Suppressor macrophage treated with lipopolysaccharide for 1 hour (primary cell): ENCODE data around the gene ZNF672.
"Not testable (repeated sequence)": the region's sequence is repeated elsewhere in the genome, so short reads cannot be mapped to it uniquely, and the experiment has no call there.

Experiments
- DNase-seq, 3 donors: peaks; one replicate each; pipeline ENCODE4 v3.0.0-alpha.2; 2020 to 2022

ZNF672 gene

DNA sequence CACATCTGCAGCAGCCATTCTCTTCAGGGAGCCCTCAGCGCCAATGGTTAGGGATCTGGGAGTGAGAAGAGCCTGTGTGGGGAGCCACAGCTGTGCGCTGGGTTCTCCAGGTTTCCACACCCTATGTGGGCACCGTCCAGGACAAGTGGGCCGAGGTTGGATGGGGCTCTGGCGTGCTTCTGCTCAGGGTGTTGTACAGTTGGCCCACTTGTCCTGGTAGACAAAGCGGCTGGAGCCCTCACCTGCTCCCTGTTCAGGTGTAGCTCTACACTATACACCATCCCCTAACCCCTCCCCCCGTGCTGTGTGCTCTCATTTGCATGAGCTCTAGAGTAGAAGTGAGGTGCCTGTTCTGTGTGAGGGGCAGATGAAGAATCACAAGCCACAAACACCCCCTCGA lies 24.5 kb upstream of the ZNF672 start:
- no peak for DNase-seq

DNA sequence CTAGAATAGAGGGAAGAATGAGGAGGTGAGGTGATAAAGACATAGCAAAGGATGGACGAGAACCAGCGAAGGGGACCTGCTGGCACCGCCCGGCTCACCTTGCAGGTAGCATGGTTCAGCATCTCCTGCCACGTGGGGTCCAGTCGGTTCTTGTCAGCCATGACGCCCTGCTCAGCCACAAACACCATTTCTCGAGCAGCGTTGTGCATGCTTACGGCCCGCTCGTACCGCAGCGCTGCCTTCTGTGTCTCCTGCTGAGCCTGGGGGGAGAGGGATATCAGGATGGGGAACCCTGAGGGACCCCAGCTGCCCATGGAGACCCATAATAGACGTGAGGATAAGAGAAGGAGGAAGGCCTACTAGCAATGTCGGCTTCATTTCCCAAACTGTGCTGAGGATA lies 23.7 kb upstream of the ZNF672 start:
- DNase-seq: no peak

DNA sequence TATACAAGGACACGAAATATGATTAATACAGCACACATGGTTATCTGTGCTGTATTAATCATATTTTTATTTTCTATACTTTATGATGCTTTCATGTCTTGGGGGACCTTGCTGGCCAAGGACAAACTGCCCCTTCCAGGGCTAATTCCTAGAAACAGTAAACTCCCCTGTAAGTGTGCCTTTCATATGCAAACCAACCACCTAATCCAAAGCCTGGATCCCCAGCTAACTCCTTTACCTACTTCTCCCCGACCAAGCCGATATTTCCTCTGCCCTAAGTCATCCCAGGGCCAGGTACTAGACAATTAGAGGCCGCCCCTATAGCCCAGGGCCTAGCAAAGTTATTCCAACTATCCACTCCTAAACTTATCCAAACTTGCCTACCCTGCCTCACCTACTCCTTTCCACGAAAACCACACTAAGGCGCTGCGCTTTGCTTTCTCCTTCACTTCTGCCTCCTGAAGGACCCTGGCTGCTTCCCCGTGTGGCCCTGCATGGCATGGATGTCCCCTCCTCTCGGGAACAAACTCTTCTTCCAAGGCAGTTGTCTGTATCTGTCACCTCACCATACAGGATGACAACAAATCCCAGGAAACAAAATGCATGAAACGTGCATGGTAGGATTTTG lies 22.5 kb upstream of the ZNF672 start:
- no peak for DNase-seq

DNA sequence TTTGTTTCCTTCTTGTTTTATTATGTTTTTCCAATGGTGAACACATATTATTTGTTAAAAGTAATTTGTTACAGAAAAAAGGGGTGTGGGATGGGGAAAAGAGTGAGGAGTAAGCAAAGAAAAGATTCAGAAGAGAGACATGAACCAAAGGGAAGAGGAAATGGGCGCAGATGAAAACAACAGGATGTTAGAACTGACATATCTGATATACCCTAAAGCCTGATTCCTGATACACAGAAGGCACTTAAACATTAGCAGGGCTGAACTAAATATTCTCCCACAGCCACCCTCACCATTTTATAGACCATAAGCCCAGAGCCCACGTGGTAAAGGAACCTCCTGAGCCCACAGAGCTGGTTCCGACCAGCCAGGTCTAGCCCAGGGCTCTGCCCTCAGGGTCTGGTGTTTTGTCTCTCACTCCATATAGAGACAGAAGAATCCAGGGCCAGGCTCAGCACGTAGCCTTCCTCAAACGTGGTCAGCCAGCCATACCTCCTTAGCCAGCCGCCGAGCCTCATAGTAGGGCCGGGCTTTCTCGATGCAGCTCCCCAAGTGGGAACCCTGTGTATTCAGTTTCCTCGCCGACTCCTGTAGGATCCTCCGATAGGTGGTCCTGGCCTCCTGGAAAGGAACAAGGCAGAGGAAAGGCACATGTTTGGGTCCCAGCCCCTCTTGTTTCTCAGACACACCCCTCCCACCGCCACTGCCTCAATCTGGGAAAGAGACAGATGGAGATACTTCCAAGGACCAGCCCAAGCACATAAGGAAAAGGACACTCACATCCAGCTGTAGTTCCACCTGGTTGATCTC lies 21.8 kb upstream of the ZNF672 start:
- no peak for DNase-seq

DNA sequence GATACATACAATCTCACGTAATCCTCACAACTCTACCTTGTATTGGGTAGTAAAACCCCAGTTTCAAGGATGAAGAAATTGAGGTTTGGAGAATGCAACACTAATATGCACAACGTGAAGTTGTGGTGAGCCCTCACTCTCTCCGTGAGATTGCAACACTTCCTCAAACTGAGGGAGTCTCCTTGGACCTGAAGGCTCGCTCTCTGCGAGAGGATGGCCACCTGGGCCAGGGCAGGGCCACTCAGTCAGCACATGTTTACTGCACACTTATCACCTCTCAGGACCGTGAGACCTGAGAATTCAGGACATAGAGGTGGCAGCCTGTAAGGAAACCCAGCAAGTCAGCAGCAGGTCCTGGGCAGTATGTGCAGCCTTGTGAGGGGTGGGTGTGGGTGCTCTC lies 21.0 kb upstream of the ZNF672 start:
- peak; percentile 51 to 56 (median 52) for DNase-seq

DNA sequence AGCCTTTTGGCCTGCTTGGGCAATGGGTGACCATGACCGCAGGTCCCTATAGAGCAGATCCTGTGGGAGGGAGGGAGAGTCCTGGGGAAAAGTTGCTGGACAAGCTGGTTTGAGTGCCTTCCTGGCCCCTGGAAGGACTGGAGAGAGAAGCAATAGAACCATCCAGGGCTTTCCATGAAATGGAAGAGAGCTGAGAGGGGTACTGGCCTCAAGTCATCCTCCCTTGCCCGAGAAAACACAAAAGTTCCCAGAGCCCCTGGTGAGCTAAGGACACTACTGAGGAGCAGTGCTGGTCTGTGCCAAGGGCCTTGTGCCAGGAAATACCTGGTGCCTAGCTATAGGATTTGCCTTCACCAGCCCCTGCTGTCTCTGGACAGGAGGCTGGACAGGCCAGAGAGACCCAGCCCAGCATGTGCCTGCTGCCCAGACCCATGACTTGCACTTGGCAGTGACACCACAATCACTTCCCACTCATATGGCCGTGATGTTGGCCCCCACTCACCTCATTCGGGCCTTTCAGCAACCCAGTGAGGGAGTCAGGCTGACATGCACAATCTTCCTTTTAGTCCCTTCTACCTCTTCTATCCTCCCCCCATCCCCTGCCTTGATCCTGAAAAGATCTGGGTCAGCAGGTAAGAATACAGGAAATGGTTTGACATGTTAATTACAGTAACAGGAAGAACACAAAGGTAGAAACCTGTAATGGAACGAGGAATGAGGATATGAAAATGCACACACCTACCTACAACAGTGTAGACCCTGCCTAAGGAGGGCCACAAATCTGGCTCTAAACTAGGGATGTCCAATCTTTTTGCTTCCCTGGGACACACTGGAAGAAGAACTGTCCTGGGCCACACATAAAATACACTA lies 19.3 kb upstream of the ZNF672 start:
- DNase-seq: peak in 1 of 3 donors; percentile 24

DNA sequence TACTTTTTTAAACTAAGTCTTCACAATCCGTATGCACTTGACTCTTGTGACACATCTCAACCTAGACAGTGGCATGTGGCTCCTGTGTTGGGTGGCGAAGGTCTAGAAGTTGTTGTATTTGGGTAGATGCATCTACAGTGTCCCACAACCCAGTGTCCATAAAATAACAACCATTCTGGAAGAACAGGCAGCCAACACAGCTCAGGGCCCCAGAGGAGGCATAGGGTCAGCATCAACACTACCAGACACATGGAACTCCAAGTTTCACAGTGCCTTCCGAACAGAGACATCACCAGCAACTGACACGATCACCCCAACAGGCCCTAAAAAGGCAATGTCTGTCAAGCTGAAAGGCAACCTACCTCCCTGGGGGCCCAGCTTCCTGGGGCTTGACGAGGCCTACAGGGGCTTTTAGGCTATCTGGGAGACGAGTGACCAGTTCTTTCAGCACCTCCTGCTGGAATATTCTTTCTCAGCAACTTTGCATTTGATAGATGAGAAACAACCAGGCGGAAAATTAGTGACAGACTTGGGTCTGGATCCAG lies 17.9 kb upstream of the ZNF672 start:
- no peak for DNase-seq

DNA sequence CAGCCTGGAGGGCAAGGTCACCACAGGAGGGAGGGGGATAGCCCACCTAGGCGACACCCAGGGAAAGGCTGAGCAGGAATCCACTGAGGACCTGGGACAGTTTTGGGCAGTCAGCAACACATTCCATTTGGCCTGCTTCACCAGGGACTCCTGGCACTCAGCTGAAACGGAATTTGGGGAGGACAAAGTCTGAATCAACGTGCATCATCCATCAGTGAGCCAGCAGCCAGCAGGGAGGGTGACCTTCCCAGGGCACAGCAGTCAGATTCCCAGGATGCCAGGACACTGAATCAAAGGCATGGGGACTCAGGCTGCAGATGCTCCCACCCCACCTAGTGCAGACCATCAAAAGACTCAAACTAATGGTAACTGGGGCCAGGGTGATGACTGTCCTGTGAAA lies 16.9 kb upstream of the ZNF672 start:
- no peak for DNase-seq

DNA sequence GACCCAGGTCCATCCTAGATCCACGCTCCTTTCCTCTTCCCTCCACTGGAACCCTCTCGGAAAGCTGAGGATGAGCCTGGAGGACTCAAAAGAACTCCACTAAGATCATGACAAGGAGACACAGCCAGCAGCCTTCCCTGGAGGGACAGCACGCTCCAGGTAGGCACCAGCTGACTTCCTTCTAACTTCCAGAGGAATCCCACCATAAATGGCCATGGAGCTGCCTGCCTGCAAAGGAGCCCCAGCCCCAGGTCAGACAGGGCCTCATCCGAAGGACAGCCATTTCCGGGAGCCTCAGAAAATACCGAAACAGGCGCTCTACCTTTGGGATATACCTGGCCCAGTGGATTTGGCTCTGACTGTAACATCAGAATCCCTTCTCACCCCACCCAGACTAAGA lies 16.4 kb upstream of the ZNF672 start:
- DNase-seq: no peak

DNA sequence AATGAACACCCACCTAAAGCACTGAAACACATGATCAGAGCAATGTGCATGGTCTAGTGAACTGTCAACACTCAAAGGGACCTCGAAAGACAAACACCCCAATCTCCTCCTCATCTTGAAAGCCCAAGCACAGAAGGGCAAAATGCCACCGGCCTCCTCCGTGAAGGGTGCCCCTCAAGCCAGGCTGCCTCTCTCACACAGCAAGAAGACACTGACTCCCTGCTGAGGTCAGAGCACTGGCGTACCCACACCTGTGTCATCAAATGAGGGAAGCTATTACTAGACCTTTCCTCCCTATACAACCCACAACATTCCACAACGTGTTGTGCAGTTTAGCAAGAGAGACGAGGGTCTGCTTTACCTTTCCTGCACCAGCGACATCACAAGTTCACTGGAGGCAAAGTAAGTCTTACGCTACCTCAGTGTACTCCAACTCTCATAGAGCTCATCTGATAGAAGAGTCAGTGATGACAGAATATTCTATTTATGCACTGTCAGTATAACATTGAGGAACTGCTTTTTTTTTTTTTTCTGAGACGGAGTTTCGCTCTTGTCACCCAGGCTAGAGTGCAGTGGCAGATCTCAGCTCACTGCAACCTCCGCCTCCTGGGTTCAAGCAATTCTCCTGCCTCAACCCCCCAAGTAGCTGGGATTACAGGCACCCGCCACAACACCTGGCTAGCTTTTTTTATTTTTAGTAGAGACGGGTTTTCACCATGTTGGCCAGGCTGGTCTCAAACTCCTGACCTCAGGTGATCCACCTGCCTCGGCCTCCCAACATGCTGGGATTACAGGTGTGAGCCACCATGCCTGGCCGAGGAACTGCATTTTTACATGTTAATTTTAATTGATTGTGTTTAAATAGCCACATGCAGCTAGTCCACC lies 15.6 kb upstream of the ZNF672 start:
- DNase-seq: peak; percentile 65 to 89 (median 89)

DNA sequence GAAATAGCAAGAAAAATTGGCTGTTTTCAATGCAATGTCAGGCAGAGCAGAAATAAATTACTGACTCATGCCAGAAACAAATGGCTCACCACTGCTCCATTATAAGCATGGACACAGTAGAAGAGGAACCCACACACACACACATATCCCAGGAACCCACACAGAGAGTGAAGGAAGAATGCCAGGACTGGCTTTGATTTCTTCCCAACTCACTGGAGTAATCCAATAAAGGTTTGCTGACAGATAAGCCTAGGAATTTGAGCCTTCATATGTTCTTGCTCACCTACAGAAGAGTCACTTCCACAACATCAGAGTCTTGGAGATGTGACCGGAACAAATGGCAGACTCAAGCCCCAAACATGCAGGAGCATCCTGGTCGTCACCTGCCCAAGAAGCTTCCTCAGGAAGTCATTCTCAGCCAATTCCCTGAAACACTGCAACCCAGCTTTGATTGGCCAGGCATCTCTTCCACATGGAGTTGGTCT lies 14.5 kb upstream of the ZNF672 start:
- peak; percentile 34 to 65 (median 58) for DNase-seq

DNA sequence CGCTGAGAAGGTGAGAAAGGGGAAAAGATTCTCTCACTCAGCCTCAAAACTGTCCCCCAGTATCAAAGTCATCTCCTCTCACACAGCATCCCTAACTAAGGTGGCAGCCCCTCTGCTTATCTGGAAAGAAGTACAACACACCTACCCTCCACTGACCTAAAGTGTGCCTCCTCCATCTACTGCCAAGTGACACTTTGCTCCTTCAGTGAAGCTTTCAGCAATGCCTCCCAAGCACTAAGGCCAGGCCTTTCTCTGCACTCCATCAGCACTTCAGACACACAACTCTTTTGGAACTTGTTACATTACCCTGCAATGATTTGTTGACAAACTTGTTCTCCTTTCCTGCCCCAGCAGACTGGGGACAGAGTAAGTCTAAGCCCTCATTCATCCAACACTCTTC lies 13.7 kb upstream of the ZNF672 start:
- no peak for DNase-seq

DNA sequence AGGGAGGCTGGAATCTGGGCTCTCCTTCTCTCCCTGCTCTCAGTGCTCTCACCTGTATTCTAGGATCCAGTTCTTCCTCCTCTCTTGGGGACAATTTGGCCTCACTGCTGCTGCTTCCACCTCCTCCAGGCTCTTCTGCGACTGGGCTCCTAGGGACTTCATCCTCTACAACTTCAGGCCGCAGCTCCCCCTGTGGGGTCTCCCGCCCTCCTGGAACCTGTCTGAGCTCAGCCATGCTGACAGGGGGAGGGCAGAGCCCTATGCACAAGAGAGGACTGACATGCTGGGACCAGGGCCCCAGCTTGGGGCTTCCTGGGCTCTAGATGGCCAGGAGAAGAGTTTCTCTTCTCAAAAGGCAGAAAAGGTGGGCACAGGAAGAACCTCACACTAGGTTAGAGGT lies 13.3 kb upstream of the ZNF672 start:
- DNase-seq: no peak

DNA sequence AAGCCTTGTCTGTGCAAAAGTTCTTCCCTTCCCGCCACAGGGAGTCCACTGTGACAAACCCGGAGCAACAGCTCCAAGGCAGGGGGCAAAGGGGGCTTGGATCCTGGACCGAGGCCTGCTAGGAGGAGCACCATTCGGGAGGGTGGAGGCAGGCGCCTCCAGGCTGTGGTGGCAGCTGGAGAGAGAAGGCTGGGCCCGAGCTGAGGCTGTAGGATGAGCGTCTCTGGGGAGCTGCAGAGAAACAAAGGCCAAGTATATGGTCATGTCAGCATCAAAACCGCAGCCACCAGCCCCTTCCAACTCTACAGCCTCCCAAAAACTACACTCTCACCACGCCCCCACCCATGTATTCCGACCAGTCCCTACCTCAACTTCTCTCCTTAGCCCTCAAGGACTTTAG lies 12.9 kb upstream of the ZNF672 start:
- no peak for DNase-seq

DNA sequence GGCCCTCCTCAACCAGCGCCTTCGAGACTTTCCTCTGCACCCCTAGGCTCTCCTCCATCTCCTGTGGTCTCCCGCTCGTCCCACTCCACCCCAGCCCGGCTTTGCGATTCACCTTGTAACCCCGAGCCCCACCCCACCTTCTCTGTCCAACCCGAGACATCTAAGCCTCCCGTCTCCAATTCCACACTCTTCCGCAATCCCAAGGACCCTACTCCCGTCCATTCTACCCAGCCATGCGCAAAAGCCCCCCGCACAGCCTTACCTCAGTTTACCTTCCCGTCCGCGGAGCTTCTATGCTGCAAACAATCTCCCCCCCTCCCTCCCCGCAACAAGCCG lies 12.5 kb upstream of the ZNF672 start:
- no peak for DNase-seq

DNA sequence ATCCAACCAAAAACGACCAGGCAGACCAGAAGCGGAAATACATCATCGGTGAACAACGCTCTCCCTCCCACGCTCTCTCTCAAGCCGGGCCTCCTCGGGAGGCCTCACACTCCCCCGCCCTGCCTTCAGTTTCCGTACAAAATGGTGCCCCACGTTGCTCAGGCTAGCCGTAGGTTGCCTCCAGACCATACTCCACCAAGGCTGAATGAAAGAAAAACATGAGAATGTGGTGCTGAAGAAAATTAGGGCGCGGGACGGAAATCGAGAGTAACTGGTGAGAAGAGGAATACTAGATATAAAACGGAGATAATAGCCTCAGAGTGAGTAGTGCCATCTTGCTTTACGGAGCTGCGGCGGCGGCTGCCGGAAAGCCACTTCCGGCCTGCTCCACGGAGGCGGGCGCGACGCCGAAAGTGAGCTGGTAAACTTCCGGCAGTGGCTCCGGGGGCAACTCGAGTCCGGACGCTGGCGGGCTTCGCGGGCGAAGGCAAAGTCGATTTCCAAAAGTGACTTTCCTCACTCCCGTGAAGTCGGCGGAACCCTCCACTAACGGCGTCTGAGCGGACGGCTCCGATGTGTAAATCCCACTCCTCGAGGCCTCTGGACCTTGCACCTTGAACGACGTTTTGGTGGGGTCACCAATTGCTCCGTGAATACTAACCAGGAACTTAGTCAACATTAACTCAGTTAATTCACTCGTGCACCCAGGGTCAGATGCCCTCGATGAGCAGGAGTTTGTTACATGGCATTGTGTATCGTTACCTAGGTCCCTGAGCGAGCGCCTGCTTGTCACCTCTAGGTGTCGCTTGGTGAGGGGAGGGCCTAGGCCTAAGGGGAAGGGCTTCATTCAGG lies 11.9 kb upstream of the ZNF672 start, which contains the start of gene SH3BP5L:
Gene SH3BP5L, minus strand, starts transcription at position 7 of the 852 bp plus-strand sequence. CDS start 980 bp downstream, outside the sequence.
- DNase-seq: peak; percentile 97 to 98 (median 98)

DNA sequence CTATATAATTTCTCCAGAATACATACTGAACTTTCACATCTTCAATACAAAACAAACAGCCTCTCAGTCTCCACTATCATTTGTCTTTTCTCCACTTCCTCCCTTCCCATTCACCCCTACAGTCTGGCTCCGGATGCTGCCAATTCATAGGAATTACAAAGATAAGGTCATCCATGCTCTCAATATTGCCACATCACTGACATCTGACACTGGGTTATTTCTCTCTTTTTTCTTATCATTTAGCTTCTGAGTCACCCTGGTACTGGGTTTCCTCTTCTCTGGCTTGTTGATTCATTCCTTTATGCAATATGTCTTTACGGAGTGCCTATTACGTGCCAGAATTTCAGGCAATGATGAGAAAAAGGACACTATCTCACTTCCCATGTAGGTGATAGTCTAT lies 9.2 kb upstream of the ZNF672 start:
- DNase-seq: peak; percentile 71 to 89 (median 79)

DNA sequence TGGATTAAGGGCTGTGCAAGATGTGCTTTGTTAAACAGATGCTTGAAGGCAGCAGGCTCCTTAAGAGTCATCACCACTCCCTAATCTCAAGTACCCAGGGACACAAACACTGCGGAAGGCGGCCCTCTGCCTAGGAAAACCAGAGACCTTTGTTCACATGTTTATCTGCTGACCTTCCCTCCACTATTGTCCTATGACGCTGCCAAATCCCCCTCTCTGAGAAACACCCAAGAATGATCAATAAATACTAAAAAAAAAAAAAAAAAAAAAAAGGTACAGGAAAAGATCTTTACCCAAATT lies 7.4 kb upstream of the ZNF672 start:
- not testable (repeated sequence) for DNase-seq

DNA sequence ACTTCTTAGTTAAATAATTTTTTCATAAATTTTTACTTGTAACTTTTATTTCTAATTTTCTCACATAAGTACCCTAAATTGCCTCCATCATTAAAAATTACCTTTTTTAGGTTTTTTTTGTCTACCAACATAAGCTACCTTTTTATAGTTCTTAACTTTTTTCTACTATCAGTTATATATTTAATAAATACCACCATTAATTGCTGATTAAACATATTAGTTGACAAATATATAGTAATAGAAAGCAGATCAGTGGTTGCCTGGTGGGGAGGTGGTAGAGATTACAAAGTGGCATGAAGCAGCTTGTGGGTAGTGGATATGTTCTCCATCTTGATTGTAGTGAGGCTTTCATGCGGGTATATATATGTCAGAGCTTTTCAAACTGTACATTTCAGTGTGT lies 6.2 kb upstream of the ZNF672 start:
- DNase-seq: no peak

DNA sequence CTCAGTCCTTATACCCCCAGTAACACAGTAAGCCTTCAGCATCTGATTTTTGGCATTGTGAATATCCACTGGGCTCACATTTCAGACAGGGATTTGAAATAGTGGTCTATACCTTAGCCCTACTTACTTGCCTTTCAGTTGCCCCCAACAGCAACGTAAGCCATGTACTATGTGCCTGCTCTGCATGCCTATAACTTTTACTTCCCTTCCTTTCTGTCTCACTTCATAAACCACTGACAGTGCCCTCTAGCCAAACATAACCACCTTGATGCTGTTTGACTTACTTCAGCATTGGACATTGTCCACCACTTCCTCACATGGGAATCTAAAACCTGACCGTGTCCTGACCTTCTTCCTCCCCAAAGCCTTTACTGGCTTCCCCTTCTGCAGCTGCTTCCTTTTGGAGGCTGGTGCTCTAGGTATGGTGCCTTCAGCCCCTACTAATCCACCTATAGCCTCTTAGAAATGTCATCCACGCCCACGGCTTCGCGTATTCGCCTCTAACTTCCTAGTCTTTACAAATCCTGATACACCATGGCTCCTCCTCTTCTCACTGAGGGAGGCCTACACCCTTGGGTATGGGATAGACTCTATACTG lies 3.6 kb upstream of the ZNF672 start:
- peak; percentile 50 to 56 (median 52) for DNase-seq
